NT2/D1 (cell line): ENCODE results near the gene KRTAP20-3.

Experiments
- SUZ12 ChIP-seq: IDR thresholded peaks from 2 replicates; pipeline ENCODE4 v1.6.1; 2011; ENCODE audit not compliant: insufficient read length, insufficient read depth; ENCODE audit errors: extremely low read depth
- YY1 ChIP-seq: IDR thresholded peaks from 2 replicates; pipeline ENCODE4 v1.6.1; 2011; ENCODE audit not compliant: insufficient read length, insufficient read depth
- ZNF274 ChIP-seq: IDR thresholded peaks from 2 replicates; pipeline ENCODE4 v1.6.1; 2011; ENCODE audit warnings: mild to moderate bottlenecking, low read depth, low read length

DNA sequence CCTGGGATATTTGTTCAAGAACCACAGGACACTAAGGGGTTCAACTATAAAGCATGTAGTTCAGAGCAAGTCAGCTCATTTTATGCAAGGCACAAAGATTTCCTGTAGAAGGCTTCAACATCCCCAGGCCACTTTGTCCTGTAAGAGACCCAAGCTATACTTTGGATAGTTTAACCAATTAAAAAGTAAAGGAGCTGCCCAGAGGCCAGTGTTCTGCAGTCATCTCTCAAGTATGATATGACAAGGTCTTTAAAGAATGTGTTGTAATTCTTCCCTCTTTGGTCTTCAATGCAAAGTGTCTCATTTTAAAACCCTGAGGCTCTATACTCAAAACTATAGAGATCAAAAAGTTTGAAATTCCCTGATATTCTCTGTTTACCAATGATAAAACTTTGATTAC lies 34.1 kb downstream of the KRTAP20-3 start:
- TF ChIP-seq ZNF274: no peak
- no peak for TF ChIP-seq YY1
- TF ChIP-seq SUZ12: no peak
